NCI-H1436 (cell line): ENCODE data around the gene AP1S3.

Source experiments
- DNase-seq: peaks from one replicate; lab custom pipeline; 2025; lab: John Stamatoyannopoulos, UW

Gene AP1S3

DNA sequence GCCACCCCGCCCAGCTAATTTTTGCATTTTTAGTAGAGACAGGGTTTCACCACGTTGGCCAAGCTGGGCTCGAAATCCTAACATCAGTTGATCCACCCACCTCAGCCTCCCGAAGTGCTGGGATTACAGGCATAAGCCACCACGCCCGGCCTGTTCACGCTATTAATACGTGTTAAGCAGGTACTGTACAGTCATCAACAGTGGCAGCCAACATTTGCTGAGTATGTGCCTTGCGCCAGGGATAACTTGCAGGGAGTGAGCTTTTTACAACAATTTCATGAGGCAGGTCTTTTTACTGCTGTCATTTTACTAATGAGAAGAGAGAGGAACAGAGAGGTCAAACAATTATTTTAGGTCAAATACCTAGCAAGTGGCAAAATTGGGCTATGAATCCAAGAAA, 115.2 kb downstream of the AP1S3 start:
- no peak for DNase-seq

DNA sequence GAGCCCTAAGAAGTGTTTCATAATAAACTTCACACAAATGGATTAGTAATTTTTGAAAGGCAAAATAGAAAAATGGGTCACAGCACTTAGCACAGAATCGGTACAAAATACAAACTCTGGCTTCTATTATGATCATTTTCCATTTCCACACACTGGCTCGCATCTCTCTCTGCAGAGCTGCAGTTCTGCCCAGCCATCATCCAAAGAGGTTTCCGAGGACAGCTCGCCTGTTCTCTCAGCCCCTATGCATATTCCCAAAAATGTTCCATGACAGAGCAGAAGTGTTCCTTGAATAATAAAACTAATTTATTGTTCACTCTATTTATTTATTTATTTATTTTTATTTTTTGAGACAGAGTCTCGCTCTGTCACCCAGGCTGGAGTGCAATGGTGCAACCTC, 115.6 kb downstream of the AP1S3 start:
- no peak for DNase-seq

- no peak for DNase-seq
Measured at GRCh38 chr2:223720367-223720766, 117.0 kb downstream of the AP1S3 start.

DNA sequence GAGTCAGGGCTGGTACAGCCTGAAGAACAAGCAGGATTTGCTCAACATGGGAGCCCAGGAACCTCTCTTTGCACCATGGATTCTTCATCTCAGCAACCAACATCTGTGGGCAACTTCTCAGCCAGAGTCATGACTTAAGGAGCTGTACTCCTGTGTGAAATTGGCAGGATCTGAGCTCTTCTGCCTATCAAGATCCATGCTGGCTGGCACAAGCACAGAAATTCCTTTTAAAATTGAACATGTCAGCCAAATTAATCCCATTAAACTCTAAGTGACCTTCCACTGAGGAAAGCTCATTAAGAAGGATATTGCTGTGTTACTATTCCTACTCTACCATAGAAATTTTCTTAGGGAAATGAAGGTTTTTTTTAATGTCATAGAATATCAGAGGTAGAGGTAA, 124.7 kb downstream of the AP1S3 start:
- no peak for DNase-seq

DNA sequence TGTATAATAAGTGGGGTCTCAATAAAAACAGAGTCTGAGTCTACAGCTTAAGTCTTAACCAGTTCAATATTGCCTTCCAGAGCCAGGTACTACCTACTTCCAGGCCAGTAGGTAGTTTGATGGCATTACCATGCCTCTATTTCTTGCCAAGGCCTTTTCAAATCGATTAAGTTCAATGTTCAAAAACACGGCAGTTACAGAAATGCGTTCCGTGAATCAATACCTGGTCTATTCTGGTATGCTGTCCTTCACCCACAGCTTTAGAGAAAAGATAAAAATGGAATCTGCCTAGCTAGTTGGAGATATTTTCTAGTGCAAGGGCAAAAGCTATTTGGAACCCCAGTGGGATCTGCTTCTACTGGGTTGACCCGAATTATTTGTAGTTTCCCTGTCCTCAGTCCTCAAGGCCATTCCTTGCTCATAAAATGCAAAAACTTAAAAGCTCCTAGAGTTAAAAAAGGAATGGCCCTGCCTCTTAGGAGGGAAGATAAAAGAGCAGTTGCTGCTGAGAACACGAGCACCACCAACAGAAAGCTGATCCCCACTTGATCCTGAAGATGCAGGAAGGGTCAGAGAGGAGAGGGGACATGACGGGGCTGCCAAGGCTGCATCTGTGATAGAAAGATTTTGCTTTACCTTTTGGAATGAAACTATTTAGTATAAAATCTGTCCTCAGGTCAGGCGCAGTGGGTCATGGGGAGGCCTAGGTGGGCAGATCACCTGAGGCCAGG, 125.6 kb downstream of the AP1S3 start:
- no peak for DNase-seq
